ENCODE results near the gene SLFN14. TPM values are rescaled to one million over a fixed set of nuclear protein-coding genes. Genes with fewer than 3 reads are reported as not detected.
A peak's percentile ranks its signal among the peaks of the same experiment; 100 is the strongest.

SLFN14 gene
- 0.45 TPM for total RNA-seq

DNA sequence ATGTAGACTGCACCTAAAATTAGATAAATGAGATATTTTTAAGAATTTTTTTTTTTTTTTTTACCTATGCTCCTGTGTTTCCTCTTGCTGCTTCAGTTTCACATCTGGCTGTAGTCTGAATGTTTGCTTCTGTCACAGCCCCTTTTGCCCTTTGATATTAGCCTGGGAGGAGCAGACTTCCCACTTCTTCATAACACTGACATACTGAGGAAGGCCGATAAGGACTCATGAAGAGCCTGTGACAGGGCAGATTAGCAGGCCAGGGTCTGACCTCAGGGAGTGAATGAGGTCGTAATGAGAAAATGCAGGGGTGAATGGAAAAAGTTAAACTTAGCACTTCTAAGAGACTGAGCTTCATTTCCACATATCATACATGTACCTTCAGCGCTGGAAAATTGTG lies at the start of gene SLFN14:
Gene SLFN14, minus strand, starts transcription at position 117 of the 400 bp plus-strand sequence. CDS start 2,757 bp downstream, outside the sequence.
- ATAC-seq (no peak), DNase-seq (ENCODE audit: low spot score) (no peak)
- intact Hi-C loops (cut with DNase I), result no loop called here

DNA sequence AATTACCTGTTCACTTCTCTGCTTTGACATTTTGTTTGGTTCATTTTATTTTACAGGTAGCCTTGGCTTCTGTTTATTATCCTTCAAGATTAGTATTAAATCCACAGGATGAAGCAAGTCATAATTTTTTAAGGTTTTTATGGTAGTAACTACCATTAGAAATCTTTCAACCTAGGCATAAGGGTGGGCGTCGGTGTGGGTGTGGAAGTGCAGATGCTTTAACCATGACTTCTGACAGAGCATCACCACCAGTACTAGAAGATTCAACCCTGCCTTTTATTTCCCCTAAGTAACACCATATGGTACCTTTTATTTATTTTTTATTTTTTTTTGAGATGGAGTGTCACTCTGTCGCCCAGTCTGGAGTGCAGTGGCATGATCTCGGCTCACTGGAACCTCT lies 49.2 kb upstream of the SLFN14 start:
- DNase-seq (ENCODE audit: low spot score) (no peak), ATAC-seq (no peak)
- intact Hi-C loops (cut with DNase I), result loop anchor here (10.0 kb wide), 1 partner anchor 135 kb away; no protein-coding TSS in a partner anchor

DNA sequence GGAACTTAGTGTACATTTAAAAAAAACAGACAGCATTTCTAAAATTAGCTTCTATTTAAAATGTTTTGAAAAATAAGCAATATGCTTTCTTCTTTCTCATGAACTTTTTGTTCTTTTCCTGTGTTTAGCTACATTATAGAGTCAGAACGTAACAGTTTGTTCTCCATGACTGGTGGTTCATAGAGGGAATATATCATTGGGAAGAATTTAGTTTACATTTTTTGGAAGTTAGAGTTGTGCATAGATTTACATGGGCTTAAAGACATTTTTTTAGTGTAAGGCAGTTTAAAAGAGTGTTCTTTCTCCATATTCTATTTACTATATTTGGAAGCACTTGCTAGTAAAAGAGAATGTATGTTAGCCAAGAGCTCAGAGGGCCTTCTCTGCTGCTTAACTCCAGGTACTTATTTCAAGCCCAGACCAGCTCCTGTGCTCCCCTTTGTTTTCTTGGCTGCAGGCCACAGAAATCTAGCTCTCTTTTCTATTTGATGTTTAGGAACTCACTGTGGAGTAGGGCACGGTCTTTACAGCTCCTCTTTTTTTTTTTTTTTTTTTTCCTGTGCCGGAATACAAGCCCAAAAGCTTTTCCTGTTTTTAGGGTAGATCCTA lies 46.7 kb upstream of the SLFN14 start:
- ATAC-seq (no peak), DNase-seq (ENCODE audit: low spot score) (no peak)
- intact Hi-C loops (cut with DNase I), result no loop called here

DNA sequence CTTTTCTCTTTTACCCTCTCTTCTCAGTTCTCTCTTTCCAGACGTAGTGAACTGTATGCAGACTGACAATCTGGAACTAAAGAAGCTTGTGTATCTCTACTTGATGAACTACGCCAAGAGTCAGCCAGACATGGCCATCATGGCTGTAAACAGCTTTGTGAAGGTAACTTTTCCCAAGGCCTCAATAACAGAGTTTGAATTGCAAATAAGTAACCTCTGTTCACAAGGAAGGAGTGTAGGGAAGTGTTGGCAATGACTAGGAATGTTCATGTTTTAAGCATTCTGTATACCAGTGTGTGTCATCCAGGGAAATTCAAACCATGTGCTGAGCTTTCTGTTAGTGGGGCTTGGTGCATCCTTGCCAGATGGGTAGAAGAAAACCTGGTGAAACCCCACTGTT lies 45.1 kb upstream of the SLFN14 start:
- intact Hi-C loops (cut with DNase I), result no loop called here
- DNase-seq (ENCODE audit: low spot score) (no peak), ATAC-seq (no peak)

DNA sequence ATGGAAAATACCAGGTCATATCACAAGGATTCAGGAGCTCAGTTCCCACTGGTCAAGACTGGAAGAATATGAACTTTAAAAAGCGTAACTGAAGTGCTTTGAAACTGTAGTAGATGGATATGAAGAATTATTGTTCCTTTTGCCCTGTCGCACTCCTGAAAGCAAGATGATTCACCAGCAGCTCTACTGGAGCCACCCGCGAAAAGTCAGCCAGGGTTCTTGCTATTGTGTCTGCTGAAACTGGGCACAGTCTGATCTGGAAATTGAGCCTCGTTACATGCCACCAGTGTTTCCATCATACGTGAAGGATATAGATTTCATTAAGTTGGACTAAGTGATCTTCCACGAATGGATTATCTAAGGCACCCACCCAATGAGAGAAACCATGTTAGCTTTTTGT lies 43.1 kb upstream of the SLFN14 start:
- no peak for DNase-seq (ENCODE audit: low spot score)
- intact Hi-C loops (cut with DNase I), result no loop called here
- no peak for ATAC-seq

DNA sequence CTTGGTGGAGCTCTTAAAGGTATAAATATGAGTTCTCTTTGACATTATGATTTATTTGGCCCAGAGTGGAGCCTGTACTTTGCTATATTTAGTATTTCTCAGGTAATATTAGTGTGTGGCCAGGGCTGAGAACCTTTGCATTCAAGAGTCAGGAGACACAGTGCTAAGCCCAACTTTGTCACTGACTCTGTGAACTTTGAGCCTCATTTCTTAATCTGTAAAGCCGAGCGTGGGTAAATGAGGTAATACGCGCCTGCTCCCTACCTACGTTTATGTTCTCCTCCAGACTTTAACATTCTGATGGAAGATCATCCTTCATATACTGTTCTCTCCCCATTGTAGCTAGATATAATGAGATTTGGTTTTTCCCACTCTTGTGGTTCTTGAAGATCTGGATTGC lies 37.0 kb upstream of the SLFN14 start:
- intact Hi-C loops (cut with DNase I), result no loop called here
- DNase-seq (ENCODE audit: low spot score) (no peak), ATAC-seq (no peak)

DNA sequence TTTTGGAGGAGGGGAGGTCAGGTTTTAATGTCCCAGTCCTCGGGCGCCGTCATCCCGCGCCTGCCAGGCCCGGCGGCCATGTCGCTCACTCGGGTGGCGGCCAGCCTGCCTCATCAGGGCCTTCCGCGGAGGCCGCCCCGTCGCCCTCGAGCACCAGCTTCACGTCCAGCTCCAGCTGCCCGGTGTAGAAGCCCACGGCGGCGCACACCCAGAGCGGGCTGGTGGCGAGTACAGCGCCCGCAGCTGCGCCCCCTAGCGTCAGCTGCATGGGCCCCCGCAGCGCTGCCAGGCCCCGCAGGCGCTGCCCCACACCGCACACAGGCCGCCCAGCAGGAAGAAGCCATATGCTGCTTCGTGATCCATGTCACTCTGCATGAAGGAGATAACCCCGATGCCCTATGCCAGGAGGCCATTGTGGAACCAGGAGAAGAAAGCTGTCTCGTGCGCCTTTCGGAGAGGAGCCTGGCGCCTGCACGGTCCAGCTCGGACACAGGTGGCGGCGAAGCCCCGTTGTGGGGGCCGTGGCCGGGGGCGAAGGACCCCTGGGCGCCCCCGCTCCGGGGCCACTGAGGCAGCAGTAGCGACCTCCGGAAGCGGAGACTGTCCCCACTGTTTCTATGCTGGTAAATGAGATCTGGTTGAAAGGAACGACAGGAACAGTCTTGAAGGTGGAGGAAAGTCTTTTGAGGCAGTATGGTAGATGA lies 36.1 kb upstream of the SLFN14 start:
- DNase-seq (ENCODE audit: low spot score) (no peak), ATAC-seq (no peak)
- intact Hi-C loops (cut with DNase I), result no loop called here

DNA sequence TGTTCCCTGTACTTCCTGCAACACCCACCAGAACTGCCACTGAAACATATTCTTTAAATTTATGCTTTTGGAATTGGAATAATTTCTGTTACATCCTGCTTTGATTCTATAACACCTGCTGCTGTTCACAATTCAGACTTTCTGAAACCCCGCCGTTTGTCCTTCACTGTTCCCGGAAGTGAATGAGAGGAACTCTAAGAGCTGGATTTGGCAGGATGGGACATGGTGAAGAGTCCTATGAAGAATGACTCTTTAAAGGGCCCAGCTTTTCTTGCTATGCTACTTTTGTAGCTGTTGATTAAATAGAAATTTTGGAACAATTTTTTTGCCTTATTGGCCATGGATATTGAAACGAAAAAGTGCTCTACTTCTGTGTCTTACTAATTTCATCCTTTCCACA lies 35.5 kb upstream of the SLFN14 start:
- intact Hi-C loops (cut with DNase I), result no loop called here
- ATAC-seq (no peak), DNase-seq (ENCODE audit: low spot score) (no peak)

DNA sequence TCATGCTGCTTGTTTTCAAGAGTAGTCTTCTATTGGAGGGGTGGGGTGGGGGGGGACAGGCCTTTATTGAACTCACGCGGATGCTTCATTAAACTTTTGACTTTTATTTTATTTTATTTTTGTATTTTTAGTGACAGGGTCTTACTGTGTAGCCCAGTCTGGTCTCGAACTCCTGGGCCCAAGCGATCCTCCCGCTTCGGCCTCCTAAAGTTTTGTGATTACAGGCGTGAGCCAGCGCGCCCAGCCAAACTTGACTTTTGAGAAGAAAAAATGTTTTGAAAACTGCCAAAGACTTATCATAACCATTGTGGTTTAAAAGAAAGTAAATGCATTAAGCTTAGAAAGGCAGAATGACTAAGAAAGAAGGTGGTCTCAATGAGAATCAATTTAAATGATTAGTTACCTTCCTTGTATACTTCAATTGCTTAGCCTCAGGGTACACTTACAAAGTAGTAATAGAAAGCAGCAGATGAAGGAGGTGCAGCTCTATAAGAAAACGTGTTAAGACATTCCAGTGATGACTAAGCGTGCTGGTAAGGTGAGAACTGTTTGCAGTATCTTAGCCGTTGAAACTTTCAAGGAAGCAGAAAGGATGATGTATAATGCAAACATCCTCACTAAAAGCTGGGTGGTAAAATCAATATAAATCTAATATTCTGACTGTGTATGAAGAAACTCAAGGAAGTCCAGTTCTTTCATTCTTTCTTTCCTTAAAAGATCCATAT lies 27.7 kb upstream of the SLFN14 start:
- ATAC-seq (no peak), DNase-seq (ENCODE audit: low spot score) (no peak)
- intact Hi-C loops (cut with DNase I), result no loop called here

DNA sequence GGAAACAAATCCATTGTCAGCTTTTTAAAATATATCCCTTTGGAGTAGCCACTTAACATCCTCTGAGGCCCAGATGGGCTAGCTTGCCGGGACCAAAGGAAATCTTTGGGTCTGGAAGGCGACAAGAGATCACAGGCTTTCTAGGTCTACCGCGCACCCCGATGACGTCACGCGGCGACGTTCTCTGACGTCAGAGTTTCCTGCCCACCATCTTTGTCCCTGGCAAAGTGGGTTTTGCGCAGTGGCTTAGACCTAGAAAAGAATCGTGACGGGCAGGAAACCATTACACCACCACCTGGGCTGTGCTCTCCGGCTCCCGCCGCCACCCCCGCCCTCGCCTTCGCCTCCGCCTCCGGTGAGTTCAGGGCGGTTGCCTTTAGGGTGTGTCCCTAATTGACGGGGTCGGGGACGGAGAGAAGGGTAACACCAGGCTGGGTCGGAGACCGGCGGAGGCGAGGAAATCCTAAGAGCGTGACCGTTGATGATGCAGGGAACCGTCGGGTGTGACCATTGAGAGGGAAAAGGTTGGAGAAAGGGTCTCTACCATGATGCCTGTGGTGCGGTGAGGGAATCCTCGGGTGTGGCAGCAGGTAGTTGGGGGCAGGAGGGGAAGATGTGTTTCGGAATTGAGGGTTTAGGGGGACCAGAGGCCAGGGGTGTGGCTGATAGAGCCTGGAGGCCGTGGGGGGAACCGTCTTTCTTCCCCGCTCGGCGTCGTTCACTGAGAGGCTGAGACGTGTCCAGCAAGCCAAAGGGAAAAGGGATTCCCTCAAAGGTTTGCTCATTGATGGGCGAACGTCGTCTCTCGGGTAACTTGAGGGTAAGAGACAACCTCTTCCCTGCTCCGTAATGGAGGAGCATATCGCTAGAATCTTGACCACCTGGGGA lies 26.7 kb upstream of the SLFN14 start, which contains the start of gene AP2B1:
Gene AP2B1, plus strand, starts transcription at position 249 of the 888 bp plus-strand sequence. CDS start 6,709 bp downstream, outside the sequence.
- ATAC-seq (peak; percentile 98), DNase-seq (ENCODE audit: low spot score) (peak; percentile 97)
- intact Hi-C loops (cut with DNase I), result no loop called here

DNA sequence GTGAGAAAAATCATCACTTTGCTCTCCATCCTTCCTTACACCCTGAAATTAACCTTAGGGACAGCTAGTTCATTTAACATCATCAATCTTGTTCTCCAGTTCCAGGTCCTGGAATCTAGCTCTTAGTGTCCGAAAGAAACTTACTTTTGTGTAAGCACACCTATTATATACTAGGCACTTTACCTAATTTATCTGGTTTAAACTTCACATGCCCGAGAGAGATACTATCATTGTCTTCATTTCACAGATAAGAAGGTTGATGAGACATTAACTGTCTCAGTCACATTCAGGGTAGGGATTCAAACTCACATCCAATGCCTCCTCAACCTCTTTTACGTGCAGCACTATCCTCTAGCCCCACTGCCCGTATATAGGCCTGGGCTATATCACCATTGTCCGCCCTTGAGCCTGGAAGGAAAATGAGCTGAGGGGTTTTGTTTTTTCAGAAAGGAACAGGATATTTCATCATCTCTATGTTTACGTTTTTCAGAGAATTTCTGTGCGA lies 26.0 kb upstream of the SLFN14 start:
- ATAC-seq (peak; percentile 25), DNase-seq (ENCODE audit: low spot score) (no peak)
- intact Hi-C loops (cut with DNase I), result no loop called here

DNA sequence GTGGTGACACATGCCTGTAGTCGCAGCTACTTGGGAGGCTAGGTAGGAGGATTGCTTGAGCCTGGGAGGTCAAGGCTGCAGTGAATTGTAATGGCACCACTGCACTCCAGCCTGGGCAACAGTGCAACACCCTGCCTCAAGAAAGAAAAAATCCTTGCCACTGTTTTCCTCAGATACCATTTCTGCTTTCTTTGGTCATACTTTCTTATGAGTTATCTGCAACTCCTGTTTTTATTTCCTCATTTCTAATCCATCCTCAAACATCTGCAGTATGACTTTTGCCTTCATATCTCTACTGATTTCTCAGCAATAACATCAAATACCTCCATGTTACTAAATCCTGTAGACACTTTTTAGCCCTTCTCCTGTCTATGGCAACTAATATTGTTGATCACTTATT lies 23.4 kb upstream of the SLFN14 start:
- ATAC-seq, result no peak
- no peak for DNase-seq (ENCODE audit: low spot score)
- intact Hi-C loops (cut with DNase I), result no loop called here

DNA sequence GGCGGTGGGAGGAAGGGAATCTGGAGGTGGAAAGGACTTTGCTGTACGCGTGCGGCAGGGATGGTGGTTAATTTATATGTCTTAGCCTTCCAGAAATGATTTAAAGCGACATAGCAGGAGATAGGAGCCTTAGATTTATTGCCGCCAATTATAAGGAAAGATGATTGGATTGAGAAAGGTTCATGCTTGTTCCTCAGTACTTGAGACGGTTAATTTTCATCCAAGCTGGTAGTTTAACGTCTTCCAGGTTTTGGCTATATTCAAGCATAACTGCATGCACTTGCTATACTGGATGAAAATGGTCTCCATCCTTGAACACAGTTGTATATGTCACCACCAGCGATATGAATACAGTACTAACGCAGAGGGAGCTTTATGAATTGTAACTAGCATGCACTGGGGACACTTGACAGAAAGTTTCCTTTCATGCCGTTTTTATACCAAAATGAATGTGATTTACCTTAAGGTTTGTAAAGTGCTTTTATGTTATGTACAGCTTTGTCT lies 18.4 kb upstream of the SLFN14 start:
- DNase-seq (ENCODE audit: low spot score) (no peak), ATAC-seq (no peak)
- intact Hi-C loops (cut with DNase I), result no loop called here

DNA sequence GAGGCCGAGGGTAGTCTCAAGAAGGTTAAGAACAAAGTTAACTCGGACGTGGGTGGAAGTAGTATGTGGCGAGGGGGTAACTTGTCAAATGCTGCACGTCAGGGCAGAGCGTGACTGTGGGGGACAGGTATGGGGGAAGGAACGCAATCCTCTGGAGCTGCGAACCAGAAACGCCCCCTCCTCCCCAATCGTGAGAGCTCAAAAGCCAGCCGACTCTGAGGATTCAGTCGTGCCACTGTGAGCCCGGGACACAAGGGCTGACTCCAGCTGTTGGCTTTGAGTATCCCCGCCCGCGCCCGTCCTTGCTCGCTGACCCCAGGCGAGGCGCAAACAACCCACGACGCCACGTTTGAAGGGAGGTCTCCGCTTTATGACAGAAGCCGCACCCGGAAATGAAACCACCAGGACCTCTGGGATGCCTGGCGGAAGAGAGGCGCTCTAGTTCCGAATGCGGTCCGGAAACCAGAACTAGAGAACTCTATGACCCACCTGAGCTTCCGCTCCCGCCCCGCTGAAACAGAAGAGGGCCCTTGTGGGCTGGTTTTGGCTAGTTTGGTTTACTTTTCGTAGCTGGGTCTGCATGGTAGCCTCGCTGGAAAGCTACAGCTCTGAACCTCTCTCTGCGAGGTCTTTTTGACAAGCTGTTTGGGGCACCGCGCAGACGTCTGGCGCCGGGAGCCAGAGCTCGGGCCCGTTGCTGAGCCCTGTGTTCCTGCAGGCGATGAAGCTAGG lies 17.7 kb upstream of the SLFN14 start, which contains the start of gene PEX12:
Gene PEX12, minus strand, starts transcription at position 375 of the 732 bp plus-strand sequence. CDS start 550 bp downstream, outside the sequence.
- intact Hi-C loops (cut with DNase I), result no loop called here
- ATAC-seq (peak; percentile 99), DNase-seq (ENCODE audit: low spot score) (peak; percentile 92)

DNA sequence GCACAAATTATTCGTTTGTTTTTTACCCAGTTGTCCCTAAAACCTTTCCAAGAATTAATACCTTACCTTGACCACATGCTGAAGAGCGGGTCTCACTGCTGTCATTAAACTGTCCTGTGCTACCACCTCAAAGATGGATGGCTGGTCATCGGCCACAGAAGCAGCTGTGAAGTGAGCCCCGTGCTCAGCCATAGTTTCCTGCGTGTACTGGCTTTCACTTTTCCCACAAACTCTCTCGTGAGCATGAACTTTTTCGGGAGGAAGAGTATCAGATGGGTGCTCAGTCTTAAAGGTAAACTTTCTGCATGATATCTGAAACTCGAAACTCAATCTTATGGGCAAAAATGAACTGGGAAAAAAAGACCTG lies 17.2 kb upstream of the SLFN14 start:
- peak; percentile 37 for ATAC-seq
- intact Hi-C loops (cut with DNase I), result no loop called here
- DNase-seq (ENCODE audit: low spot score), result no peak

DNA sequence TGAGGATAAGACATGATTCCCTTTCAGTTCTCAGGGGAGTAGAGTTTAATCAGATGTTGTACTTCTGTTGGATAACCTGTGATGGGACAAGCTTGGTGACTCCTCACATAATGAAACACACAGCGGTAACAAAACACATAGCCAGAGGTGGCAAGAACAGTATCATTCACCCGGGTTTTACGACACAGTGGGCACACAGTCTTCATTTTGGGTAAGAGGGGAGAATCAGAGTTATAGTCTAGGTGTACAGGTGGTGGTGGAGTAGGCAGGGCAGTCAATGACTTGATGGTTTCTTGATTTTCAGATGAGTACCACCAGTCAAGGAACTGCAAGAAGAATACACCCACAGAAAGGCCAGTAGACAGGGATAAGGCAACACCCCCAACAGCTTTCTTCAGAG lies 15.1 kb upstream of the SLFN14 start:
- no peak for ATAC-seq
- DNase-seq (ENCODE audit: low spot score), result no peak
- intact Hi-C loops (cut with DNase I), result no loop called here

DNA sequence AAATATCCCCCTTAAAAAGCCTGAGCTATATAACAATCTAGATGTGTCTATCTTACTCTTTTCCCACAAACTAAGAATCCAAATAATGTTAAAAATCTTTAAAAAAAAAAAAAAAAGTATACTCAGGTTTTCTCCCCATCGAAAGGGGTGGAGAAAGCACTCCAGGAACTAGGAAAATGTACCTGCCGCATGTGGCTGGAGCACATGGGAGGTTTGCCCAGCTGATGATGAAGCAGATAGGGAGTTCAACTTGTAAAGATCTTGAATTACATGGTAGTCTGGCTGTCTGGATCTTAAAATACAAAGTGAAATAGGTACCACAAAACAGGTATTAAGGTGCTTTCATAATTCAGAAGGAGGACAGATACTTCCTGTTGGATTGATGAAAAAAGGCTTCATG lies 8.8 kb upstream of the SLFN14 start:
- no peak for ATAC-seq
- no peak for DNase-seq (ENCODE audit: low spot score)
- intact Hi-C loops (cut with DNase I), result no loop called here

DNA sequence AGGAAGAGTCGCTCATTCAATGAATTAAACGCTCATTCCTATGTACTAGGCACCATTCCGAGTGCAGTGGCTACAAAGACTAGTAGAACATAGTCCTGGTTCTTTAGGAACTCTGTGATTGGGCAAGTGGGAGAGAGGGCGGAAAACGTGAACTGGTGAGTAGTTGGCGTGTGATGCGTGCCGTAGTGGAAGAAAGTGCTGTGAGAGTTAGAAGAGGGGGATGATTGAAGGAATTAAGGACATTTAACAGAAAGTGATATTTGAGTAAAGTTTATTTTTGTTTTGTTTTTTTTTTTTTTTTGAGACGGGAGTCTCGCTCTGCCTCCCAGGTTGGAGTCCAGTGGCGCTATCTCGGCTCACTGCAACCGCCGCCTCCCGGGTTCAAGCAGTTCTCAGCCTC lies 7.9 kb upstream of the SLFN14 start:
- intact Hi-C loops (cut with DNase I), result no loop called here
- no peak for DNase-seq (ENCODE audit: low spot score)
- no peak for ATAC-seq
